Glomerular endothelial cell (primary cell): ENCODE data around the gene CTNND2. TPM values are rescaled to one million over a fixed set of nuclear protein-coding genes. Genes with fewer than 3 reads are reported as not detected.

Experiments used
- DNase-seq: peaks from one replicate; pipeline ENCODE4 v3.0.0-alpha.2; 2011; ENCODE audit warnings: low read depth, low spot score; ENCODE audit errors: extremely low read depth
- total RNA-seq: library from RNA; depleted of rRNA; stranded (reverse); fragments of >200 nt; gene quantifications from 2 replicates; pipeline ENCODE4 v1.2.3, GENCODE V29; 2015

CTNND2 gene
- total RNA-seq, 1 donor from 2014 or later: not detected

DNA sequence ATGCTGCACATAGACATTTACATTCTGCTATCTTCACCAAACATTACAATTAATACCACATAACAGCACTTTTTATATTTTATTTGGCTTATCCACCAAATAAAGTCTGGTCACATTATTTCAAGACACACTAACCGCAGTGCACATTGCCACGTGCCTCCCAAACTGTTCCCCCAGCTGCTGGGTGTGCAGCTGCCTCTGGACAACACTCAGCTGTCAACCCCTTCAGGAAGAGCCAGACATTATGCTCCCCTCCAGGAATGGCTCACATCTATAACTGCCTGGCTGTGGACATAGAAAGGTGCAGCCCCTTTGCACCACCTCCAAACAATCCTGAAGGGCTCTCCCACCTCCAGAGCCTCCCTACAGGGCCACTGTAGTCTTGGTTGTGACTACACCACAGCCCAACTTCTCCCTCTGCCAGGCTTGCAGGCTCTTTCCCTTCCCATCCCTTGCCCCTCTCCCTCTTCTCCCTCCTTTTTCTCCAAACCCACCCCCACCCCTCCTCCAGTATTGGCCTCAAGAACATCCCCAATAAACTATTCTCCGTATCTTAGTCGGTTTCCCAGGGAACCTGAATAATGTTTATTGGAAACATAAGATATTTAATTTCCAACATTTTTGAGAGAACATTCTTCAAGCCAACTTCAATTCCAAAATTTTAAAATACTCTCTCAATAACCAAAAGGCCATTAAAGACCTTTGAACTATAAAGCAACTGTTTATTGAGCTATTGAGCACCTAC, 372.3 kb downstream of the CTNND2 start:
- no peak for DNase-seq

DNA sequence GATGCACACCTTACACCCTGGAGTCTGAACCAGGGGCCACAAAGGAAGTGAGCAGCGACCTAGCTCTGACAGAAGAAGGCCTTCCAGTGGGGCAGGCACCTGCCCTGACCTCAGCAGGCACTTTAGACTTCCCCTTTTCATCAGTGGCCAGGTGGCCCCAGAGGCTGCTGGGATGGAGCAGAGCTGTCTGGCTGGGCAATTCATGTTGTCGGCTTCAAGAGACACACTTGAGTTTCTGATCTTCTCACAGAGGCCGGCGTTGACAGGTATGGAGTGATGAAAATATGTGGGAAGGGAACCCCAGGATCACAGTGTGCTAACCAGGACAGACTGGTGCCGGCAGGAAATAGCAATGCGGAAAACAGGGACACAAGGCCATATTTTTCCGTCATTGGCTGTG, 375.5 kb downstream of the CTNND2 start:
- no peak for DNase-seq

DNA sequence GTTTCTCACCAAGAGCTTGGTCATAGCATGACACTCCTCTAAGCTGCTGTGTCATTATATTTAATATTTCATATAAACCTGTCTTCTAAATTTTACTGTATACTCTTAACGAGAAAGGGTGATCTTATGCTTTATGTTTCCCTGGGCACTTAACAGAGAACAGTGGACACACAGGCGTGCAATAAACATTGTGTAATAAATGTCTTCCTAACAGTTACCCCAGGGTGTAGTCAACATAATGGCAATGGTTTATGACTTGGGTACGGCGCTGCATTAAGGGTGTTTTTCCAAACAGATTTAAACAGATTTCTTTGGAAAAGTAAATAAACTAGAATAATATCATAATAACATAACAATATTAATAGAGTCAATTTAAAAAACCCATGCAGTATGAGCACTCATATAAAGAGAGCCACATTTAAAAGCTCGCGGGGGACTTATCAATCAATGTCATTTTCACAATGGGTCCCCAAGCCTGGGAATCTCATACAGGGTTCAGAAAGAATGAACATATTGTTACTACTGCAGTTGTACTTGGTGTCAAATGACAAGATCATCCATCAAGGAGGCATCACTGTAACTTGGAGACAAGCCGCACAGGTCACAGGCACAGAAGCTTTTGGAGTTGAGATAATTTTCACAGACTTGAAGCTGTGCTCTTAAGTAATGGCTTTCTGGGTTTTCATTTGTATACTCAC, 376.4 kb downstream of the CTNND2 start:
- DNase-seq: no peak

DNA sequence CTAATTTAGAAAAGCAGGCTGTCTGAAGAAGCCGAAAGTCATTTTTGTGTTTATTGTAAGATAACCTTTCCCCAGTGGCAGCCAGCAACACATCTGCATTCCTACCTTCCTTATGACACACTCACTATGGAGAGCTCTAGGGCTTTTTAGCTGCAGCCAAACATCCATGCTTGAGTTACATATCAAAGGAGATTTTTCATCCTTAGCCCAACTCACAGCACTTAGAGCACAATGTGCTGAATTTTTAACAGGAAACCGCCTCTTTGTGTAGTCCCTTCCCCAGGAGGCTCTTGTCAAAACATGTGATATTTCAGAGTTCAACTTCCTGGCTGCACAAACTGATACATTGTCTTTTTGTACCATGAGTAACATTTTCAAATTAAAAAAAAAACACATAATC, 379.2 kb downstream of the CTNND2 start:
- no peak for DNase-seq

DNA sequence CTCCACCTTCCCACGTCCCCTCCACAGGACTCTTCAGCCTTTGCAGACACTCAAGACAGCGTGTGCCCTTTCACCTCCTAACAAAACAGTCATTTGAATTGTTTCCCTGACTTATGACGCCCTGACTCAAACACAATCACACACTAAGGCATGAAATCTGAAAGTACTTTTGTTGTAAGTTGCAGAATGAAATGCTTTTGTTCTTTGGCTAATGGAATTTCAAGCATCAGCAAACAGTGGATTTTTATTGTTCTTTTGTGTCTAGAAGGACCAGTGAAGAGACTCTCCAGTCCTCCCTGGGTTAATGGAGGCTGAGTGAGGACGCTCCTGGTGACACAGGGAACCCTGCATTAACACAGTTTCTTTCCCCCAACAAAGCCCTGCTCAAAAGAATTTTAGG, 380.1 kb downstream of the CTNND2 start:
- DNase-seq: no peak

DNA sequence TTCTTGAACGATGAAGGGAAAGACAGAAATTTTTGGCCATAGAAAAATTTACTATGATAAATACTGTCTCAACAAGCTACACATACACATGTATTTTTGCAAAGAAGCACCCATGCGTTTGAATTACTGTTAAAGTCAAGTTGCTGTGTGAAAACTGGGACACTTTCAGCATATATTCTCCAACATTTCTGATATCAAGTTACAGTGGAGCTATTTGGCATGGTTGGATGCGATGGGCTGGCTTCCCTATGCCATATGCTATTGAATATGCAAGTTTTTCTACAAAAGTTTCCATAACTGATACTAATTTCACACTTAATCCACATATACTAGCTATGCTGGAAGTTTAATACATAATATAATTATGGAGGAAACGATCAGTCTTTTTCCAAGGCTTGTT, 381.4 kb downstream of the CTNND2 start:
- DNase-seq: no peak

DNA sequence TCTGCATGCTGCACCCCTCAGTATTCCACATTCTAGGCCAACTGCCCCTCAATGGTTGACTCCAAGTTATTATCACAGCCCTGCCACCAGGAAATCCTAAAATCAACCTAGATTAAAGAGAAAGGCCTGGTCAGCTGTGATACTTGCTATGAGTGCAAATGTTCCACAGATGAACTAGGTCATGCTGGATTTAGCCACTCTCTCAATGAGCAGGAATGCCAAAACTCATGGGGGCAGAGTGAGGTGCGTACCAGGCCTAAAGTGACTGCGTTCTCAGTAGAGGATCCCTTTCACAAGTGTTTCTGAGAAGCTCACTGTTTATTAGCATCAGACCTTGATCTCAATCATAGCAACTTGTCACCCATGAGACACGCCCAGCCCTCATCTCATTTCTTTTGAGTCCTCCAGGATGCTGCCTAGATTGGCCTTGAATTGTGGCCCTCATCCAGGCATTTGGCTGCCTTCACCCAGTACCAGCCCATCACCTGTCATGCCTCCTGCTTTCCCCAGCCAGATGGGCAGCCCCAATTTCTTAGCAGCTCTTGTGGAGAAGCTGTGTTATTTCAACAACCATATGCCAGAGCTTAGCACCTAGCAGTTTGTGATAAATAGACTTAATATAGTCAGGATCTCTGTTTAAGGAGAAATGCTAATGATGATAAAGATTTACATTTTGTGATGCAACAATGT, 383.9 kb downstream of the CTNND2 start:
- no peak for DNase-seq

DNA sequence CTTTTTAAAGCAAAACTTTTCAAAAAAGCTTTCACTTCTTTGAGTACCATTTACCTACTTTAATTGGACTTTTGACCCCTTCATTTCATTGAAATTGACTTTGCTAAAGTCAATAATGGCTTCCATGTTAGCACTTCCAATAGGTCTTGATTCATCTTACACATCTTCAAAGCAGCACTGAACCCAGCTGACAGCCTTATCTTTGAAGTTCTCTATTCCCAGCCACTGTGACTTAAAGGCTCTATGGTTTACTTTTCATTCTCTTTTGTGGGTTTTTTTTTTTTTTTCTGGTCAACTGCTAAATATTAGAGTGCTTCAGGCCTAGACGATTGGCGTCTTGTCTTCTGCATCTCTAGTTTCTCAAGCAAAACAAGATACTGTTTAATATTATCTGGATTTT, 385.0 kb downstream of the CTNND2 start:
- no peak for DNase-seq

DNA sequence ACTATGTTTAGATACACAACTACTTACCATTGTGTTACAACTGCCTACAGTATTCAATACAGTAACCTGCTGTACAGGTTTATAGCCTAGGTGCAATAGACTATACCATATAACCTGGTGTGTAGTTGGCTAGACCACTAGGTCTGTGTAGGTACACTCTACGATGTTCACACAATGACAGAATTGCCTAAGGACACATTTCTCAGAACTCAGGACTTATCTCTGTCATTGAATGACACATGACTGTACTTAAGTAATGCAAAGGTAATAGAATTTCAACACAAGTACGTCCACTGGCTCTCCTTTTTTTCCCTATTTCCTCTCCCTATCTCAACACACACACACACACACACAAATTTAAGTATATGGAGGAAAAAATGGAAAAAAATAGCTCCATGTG, 385.6 kb downstream of the CTNND2 start:
- no peak for DNase-seq

DNA sequence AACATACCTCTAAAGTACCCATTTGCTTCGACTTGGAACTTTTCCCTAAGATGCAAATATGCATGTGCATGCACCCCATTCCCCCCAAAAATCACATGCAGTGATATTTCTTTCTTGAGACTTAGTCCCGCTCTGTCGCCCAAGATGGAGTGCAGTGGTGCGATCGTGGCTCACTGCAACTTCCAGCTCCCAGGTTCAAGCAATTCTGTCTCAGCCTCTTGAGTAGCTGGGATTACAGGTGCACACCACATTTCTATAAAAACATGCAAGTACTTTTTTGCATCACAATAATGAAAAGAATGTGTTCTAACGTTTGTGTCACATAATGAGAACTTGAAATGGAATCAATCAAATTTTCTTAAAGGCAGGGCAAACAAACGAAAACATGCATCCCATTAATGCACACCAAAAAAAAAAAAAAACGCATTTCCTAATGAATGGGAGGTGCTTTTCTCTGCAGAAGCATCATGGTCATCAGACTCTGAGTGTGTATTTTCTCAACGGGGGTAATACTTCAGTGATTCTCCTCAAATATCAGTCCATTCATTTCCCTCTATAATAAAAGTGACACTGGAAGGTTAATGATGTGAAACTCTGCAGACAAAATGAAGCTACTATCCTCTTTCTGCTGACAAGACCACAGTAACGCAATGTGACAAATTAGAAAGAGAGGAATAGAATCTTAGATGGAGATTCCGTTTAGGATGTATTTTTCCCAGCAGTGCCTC, 389.4 kb downstream of the CTNND2 start:
- DNase-seq: no peak

DNA sequence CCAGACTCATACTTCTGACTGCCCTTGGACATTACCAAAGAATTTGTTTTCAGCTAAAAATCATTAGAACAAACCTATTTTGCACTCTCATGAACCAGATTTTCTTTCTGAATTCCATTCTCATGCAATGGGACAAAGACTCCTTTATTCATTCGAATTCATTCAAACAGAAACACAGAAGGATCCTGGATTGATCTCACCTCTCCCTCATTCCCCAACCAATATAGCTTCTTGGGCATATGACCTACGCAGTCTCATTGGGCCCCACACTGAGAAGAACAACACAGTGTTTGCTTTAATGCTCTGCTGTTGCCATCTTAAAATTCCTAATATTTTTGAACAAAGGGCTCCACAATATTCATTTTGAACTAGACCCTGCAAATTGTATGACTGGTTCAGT, 392.4 kb downstream of the CTNND2 start:
- DNase-seq: no peak

DNA sequence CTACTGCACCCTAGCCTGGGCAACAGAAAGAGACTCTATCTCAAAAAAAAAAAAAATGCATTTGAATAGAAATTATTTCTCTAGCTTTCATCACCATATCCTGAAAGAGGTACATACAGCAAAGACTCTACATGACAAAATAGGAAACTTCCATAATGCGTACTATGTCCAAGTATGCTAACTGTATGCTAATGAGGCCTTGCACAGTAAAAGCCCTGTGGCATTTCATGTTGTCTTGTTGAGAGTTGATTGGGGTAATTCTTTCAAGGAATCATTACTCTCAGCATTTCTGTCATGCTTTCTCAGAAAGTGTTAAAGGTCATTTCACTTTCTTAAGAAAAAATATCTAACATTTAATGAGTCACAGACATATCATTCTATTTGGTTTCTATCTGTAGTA, 393.4 kb downstream of the CTNND2 start:
- no peak for DNase-seq

DNA sequence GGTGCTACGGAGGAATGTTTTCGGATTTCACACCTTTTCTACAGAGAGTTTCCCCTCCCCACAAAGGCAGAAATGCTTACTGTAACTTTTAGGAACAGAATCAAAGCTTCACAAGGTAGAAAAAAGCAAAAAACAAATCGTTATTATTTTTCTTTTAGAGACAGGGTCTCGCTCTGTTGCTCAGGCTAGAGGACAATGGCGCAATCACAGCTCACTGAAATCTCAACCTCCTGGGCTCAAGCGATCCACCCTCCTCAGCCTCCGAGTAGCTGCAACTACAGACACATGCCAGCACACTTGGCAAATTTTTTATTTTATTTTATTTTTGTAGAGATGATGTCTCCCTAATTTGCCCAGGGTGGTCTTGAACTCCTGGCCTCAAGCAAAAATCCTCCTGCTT, 394.5 kb downstream of the CTNND2 start:
- DNase-seq: no peak

DNA sequence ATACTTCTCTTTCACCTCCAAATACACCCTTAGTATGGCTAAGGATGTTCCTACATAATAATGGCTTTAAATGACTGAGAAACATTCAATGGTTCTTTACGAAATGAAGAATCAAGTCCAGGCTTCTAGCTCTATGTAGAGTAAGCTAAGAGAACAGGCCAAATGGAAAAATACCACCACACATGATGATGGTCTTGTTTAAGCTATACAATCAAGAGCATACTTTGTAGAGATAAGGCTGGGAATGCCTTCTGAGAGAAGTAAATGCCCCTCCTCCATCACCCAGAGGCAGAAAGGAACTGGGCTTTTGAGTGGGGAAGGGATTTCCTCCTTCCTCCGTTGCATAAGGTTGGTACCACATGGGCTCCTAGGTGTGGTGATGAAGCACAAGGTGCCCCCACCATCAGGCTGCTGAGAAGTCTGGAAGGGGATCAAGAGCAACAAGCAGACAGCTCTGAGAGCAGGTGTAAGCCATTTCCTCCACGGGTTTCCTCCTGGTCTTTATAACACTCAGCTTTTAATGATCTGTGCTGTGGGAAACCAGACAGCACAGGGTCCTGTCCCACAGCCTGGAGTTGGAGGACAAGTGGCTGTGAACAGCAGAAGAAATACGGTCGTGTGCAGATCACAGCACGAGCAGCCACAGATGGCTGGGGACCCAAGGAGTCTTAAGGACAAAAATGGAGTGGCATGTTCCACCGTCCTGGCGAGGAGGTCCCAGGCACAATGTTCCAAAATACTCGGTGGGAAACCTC, 396.9 kb downstream of the CTNND2 start:
- DNase-seq: no peak

DNA sequence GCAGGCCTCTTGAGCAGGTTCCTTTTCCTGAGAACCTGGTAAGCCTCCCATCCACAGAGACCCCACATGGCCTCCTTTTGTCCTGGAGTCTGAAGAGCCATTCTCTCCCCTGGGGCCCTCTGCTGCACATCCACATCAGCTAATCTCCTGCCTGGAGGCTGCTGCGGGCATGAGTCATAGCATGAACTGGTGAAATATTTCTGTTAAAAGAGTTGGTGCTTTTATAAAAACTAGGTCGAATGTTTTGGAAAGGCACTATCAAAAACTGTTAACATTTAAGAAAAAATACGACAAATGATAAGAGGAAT, 399.4 kb downstream of the CTNND2 start:
- DNase-seq: no peak

DNA sequence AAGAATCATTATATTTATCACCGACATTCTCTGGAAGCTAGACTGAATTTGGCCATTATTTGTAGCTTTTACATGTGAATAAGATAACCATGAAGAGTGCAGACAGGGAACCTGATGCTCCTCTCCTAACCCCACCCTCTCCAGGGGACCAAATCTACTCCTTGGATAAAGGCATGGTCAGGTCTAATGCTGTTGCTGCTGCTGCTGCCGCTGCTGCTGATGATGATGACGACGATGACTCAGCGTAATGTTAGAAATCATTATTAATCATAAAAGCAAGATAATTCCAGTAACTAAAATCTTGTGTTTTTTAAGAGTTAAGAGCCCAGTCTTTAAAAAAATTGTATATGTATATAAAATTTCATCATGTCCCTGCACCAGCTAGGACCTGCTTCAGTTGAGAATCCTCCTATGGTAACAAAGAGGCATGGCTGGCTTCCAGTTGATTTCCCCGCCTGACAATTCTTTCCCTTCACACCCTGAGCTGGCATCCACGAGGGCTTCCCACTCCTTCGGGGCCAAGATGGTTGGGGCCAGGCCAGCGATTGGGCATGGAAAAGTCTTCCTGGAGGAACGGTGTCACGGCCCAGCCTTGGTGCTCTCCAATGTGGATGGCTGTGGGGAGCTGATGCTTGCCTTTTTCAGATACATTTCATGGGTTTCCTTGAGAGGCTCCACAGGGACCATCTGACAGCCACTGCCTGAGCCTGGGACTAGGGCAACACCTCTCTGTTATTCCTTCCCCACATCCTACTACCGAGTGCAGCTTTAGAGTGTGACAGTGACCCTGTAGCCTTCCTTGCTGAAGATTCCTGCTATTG, 400.0 kb downstream of the CTNND2 start:
- no peak for DNase-seq

DNA sequence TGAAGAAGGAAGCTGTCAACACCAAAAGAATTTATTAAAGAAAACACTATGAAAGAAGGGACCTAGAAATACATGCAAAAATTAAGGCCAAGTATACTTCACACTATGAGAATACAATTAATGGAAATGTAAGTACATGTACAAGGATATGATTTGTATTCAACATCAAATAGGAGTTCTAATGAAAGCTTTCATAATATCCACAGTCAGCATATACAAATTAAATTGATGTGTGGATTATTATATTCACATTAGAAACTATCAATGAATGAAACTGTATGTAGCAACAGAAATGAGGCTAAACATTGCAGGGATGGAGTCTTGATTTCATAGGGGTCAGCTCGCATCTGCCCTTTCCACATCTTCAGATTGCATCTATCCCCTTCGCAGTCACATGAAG, 401.5 kb downstream of the CTNND2 start:
- no peak for DNase-seq

DNA sequence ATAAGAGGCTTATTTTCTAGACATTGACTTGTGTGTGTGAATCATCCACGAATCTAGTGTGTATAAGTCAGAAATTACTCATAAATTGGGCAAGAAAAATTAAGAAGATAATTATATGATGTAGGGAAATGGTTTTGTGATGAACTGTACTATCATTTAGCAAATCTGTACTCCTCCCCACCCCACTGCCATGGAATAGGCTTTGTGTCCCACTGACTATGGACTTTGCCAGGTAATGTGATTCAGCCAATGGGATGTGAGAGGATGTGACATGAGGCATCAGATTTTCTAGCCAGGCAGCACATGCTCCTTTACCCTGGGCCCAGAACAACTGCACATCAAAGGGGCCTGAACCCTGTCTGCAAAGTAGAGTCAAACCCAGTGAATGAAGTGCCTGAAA, 406.6 kb downstream of the CTNND2 start:
- DNase-seq: no peak

DNA sequence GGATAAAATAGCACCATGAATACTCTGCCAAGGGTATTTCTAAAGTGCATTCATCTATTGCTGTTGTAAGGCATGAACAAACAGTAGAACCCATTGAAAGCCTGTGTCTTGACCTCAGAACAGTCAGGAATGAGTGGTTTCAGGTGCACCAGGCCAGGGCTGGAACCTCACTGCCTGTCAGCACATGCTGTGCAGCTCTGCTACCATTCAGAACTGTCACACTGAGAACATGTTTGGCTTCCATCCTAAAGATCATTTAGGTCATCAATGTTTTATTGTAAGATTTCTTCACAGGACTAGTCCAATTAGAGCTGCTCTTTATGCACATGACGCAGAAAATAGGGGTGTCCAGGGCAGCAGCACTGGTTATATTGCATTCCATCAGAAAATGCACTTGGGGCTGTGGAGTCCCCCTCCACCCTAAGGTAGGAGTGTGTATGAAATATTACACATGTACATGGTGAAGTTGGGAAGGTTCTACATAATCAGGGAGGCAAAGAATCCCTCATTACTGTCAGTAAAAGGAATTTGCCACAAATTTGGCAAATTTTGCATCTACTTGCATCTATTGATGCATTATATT, 408.0 kb downstream of the CTNND2 start:
- DNase-seq: no peak

DNA sequence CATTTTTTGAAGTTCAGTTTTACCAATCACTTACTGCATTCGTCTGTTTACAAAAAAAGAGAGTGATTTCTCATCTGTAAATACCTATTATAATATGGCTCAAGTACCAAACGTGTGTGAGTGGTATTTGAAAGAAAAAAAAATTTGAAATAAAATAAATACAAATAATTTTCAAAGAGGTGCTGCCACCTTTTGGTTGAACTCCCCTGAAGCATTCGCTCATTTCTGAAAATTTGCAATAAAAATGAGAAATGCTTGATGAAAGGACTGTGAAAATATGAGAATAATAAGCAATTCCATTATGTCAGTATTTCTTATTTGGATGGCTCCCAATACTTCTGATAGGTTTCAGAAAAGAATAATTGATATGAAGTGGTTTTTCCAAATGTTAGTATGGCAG, 409.9 kb downstream of the CTNND2 start:
- no peak for DNase-seq
